Glutamatergic neuron (in vitro differentiated cells): ENCODE measurements around the gene QRSL1. TPM values are rescaled to one million over a fixed set of nuclear protein-coding genes. Genes with fewer than 3 reads are reported as not detected.

Source experiments
- DNase-seq: peaks from one replicate; pipeline ENCODE4 v3.0.0; 2022
- H3K27ac Mint-ChIP-seq: one replicate; pipeline ENCODE4 v1.8.0; 2020; ENCODE audit warnings: mild to moderate bottlenecking, mixed read lengths, inconsistent platforms; ENCODE audit not compliant: unreplicated experiment
- H3K27me3 Mint-ChIP-seq: one replicate; pipeline ENCODE4 v1.8.0; 2020; ENCODE audit warnings: mild to moderate bottlenecking, moderate library complexity, mixed read lengths, inconsistent platforms; ENCODE audit not compliant: unreplicated experiment
- H3K36me3 Mint-ChIP-seq: one replicate; pipeline ENCODE4 v1.8.0; 2020; ENCODE audit warnings: mild to moderate bottlenecking, mixed read lengths, inconsistent platforms; ENCODE audit not compliant: unreplicated experiment
- H3K4me1 Mint-ChIP-seq: one replicate; pipeline ENCODE4 v1.8.0; 2020; ENCODE audit warnings: mild to moderate bottlenecking, low read depth, mixed read lengths, inconsistent platforms; ENCODE audit not compliant: unreplicated experiment
- H3K4me3 Mint-ChIP-seq: one replicate; pipeline ENCODE4 v1.8.0; 2020; ENCODE audit warnings: mild to moderate bottlenecking, mixed read lengths, inconsistent platforms; ENCODE audit not compliant: unreplicated experiment
- H3K9me3 Mint-ChIP-seq: one replicate; pipeline ENCODE4 v1.8.0; 2020; ENCODE audit warnings: mild to moderate bottlenecking, moderate library complexity, mixed read lengths, inconsistent platforms; ENCODE audit not compliant: unreplicated experiment
- CTCF ChIP-seq: fragments of 200-600 bp; sonication (generic); IDR thresholded peaks from one replicate; pipeline ENCODE4 v1.5.0; 2021; ENCODE audit not compliant: partially characterized antibody, unreplicated experiment
- total RNA-seq: library from RNA; stranded (reverse); fragmentation: NEBNext Ultra II Directional; extraction: Animal tissue kit (Norgen Biotek cat#: 25700); gene quantifications from one replicate; pipeline ENCODE4 v1.2.1, GENCODE V29; 2021; ENCODE audit not compliant: unreplicated experiment

Gene QRSL1
- total RNA-seq, 1 donor from 2014 or later: 10.2 TPM

DNA sequence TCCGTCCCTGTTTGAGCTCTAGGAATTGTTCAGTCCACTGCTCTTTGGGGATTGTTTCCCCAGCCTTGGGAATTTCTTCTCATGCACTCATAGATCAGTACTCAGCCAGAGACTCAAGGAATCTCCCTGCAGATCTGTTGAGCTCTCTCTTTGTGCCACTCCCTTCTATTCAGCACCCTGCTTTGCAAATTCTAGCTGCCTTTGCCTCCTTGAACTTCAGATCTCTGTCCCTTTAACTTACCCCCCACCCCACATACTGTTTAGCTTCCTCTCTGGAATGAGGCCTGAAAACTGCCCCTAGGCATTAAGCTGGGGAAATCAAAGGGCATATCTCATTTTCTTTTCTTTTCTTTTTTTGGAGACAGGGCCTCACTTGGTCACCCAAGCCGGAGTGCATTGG lies 30.5 kb downstream of the QRSL1 start:
- H3K27me3 Mint-ChIP-seq: no peaks in the 10 kb centered on the region
- no peak overlapping the region for H3K4me3 Mint-ChIP-seq
- no peak for TF ChIP-seq CTCF
- no peaks in the 10 kb centered on the region for H3K9me3 Mint-ChIP-seq
- DNase-seq: no peak
- H3K27ac Mint-ChIP-seq: no peak overlapping the region
- peaks cover 28% of the 10 kb centered on the region for H3K36me3 Mint-ChIP-seq
- H3K4me1 Mint-ChIP-seq: no peaks in the 10 kb centered on the region

DNA sequence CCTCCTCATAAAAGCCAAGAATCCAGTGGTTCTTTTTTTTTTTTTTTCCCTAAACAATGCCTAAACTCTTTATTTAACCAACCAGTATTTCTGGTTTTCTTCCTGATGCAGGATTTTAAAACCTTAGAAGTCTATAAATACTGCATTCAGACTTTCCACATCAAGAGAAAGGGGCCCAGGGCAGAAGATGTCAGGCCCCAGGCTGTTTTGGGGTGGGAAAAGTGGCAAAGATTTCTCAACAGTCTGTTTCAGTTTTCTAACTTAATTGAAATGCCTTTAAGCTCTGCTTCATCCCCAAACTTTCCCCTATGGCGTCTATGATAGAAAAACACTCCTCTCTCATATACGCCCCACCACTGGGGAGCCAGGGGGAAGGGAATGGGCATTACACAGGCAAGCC lies 33.1 kb downstream of the QRSL1 start:
- H3K4me3 Mint-ChIP-seq: no peak overlapping the region
- H3K4me1 Mint-ChIP-seq: peaks cover 1% of the 10 kb centered on the region
- H3K27me3 Mint-ChIP-seq: no peaks in the 10 kb centered on the region
- no peak for DNase-seq
- no peak overlapping the region for H3K27ac Mint-ChIP-seq
- TF ChIP-seq CTCF: no peak
- no peaks in the 10 kb centered on the region for H3K9me3 Mint-ChIP-seq
- H3K36me3 Mint-ChIP-seq: peaks cover 24% of the 10 kb centered on the region

DNA sequence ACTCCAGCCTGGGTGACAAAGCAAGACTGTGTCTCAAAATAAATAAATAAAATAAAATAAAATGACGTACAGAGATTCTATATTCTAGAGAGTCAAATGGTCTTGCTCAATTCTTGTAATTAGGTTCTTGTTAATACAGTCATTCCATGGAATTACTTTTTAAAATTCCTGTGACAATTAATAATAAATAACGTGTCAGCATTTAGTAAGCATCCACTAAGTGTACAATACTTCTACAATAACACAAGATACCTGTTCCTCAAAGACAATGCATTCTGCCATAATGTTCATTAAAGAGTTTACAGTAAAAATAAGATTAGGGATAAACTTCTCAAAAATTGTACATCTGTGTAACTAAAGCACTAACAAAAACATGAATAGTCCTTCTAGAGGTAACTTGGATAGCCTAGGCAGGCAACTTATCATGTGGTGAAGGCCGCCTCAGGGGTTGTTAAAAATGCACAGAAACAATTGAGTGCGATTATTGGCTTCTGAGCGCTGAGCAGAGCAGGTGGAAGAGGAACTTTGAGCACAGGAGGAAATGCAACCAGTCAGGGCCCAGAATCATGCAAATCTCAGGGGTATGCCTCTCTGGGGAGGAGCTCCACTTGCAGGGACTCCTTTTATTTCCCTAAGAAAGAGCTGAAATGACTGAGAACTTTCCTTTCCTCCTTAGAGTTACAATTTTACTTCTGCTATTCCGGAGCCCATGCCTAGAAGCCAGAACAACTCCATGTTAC lies 37.1 kb downstream of the QRSL1 start:
- no peak for DNase-seq
- no peak overlapping the region for H3K27ac Mint-ChIP-seq
- no peaks in the 10 kb centered on the region for H3K9me3 Mint-ChIP-seq
- no peaks in the 10 kb centered on the region for H3K36me3 Mint-ChIP-seq
- H3K4me1 Mint-ChIP-seq: peaks cover 1% of the 10 kb centered on the region
- no peak for TF ChIP-seq CTCF
- H3K27me3 Mint-ChIP-seq: no peaks in the 10 kb centered on the region
- no peak overlapping the region for H3K4me3 Mint-ChIP-seq

DNA sequence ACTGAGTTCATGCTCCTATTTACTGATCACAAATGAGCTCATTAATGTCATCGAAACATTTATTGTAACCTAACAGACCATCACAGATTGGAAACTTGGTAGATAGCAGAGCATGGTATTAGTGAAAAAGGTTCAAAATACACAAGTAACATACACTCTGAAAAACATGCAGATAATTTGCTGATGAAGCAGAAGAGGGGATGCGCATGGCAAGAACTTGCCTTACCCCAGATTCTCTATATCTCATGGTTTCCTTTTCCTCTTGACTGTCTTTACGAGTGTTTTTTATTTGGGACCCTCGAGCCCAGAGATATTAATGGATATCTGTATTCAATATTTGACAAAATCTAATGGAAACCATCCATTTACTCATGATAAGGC lies 37.6 kb downstream of the QRSL1 start:
- no peak for DNase-seq
- H3K27ac Mint-ChIP-seq: no peak overlapping the region
- H3K4me3 Mint-ChIP-seq: no peak overlapping the region
- peaks cover 1% of the 10 kb centered on the region for H3K4me1 Mint-ChIP-seq
- no peaks in the 10 kb centered on the region for H3K9me3 Mint-ChIP-seq
- no peaks in the 10 kb centered on the region for H3K36me3 Mint-ChIP-seq
- no peak for TF ChIP-seq CTCF
- no peaks in the 10 kb centered on the region for H3K27me3 Mint-ChIP-seq

DNA sequence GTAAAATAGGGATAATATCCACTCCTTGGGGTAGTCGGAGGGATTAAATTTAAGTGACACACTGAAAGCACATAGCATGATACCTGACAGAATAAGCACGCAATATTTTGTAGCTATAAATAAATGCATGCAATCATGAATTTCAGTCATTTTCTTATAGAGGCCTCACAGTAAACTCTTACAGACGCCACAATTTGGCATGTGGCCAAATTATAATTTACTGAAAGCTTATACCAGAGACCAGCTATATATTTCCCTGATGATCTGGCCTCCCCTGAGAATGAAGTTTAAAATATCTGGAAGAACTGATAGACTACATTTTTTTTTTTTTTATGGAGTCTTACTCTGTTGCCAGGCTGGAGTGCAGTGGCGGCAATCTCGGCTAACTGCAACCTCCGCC lies 40.9 kb downstream of the QRSL1 start:
- H3K4me3 Mint-ChIP-seq: no peak overlapping the region
- H3K27me3 Mint-ChIP-seq: no peaks in the 10 kb centered on the region
- DNase-seq: no peak
- TF ChIP-seq CTCF: no peak
- H3K27ac Mint-ChIP-seq: no peak overlapping the region
- H3K36me3 Mint-ChIP-seq: no peaks in the 10 kb centered on the region
- no peaks in the 10 kb centered on the region for H3K9me3 Mint-ChIP-seq
- H3K4me1 Mint-ChIP-seq: peaks cover 1% of the 10 kb centered on the region
